Activated T-cell treated with anti-CD3 and anti-CD28 coated beads, Interleukin-2, amount 50 U/mL, for 72 hours (primary cell): ENCODE results near the gene FAM149B1. TPM values are rescaled to one million over a fixed set of nuclear protein-coding genes. Genes with fewer than 3 reads are reported as not detected.
A peak's percentile ranks its signal among the peaks of the same experiment; 100 is the strongest.

Experiments
- ATAC-seq, 2 donors: fragments of 150-1000 bp; cut with Tn5 transposase; replicated peaks in 1 of 2; 2 replicates each; pipeline ENCODE4 v1.10.0; 2021; ENCODE audit warnings: moderate library complexity in 2 of 2, mild to moderate bottlenecking in 1 of 2
- DNase-seq, 2 donors: peaks; one replicate each; pipeline ENCODE4 v3.0.0; 2021 to 2022; ENCODE audit warnings: mixed read lengths in 1 of 2
- H3K27ac Mint-ChIP-seq: one replicate; pipeline ENCODE4 v1.8.0; 2022; ENCODE audit warnings: mild to moderate bottlenecking, moderate library complexity, mixed read lengths
- H3K27me3 Mint-ChIP-seq: one replicate; pipeline ENCODE4 v1.8.0; 2022; ENCODE audit warnings: low read depth, mixed read lengths
- H3K36me3 Mint-ChIP-seq, 2 donors: one replicate each; pipeline ENCODE4 v1.8.0; 2022; ENCODE audit warnings: mixed read lengths in 2 of 2, mild to moderate bottlenecking in 1 of 2; ENCODE audit not compliant: insufficient read depth in 2 of 2
- H3K4me1 Mint-ChIP-seq: one replicate; pipeline ENCODE4 v1.8.0; 2022; ENCODE audit warnings: low read depth, mixed read lengths
- H3K4me3 Mint-ChIP-seq, 2 donors: one replicate each; pipeline ENCODE4 v1.8.0; 2022; ENCODE audit warnings: mild to moderate bottlenecking in 2 of 2, mixed read lengths in 2 of 2, moderate library complexity in 2 of 2
- H3K9me3 Mint-ChIP-seq, 2 donors: one replicate each; pipeline ENCODE4 v1.8.0; 2022; ENCODE audit warnings: mixed read lengths in 2 of 2
- total RNA-seq, 2 donors: library from RNA; stranded (reverse); gene quantifications; one replicate each; pipeline ENCODE4 v1.2.3, GENCODE V29; 2022

The FAM149B1 gene
- total RNA-seq, 2 donors from 2014 or later: 13.9 to 16.1 TPM

DNA sequence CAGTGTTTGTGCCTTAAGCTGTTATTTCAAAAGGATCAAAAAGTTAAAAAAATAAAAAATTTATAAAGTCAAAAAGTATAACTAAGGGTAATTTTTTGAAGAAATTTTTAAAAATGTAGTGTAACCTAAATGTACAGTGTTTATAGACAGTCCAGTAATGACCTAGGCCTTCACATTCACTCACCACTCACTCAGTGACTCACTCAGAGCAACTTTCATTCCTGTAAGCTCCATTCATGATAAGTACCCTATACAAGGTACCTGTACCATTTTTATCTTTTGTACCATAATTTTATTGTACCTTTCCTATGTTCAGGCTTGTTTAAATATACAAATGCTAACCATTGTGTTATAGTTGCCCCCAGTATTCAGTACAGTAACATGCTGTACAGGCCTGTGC, 57.6 kb downstream of the FAM149B1 start:
- DNase-seq (no peak), ATAC-seq (peak; percentile 74 to 77)
- no peaks in the 10 kb centered on the region for H3K9me3 Mint-ChIP-seq
- H3K36me3 Mint-ChIP-seq: no peaks in the 10 kb centered on the region
- peaks cover 10% of the 10 kb centered on the region for H3K4me1 Mint-ChIP-seq
- no peaks in the 10 kb centered on the region for H3K27me3 Mint-ChIP-seq
- no peak overlapping the region for H3K27ac Mint-ChIP-seq
- no peak overlapping the region for H3K4me3 Mint-ChIP-seq

DNA sequence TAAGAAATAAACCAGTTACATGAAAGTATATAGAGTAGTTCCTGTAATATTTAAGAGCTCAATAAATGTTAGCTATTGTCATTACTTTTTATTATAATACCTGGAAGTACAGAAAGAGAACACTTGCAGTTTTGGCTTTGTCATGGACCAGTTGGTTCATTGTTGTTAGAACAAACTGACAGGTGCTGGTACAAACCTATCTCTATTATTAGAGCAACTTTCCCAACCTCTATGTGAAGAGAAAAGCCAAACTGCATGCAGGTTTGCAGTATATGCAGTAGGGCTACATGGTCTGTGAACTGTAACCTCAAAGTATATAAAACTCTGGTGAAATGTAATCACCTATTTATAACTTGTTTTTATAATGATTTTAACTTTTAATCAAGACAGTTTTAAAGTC, 58.7 kb downstream of the FAM149B1 start:
- H3K4me1 Mint-ChIP-seq: peaks cover 10% of the 10 kb centered on the region
- ATAC-seq: no peak
- no peaks in the 10 kb centered on the region for H3K9me3 Mint-ChIP-seq
- no peaks in the 10 kb centered on the region for H3K27me3 Mint-ChIP-seq
- H3K4me3 Mint-ChIP-seq: no peak overlapping the region
- DNase-seq: no peak
- H3K36me3 Mint-ChIP-seq: no peaks in the 10 kb centered on the region
- no peak overlapping the region for H3K27ac Mint-ChIP-seq

DNA sequence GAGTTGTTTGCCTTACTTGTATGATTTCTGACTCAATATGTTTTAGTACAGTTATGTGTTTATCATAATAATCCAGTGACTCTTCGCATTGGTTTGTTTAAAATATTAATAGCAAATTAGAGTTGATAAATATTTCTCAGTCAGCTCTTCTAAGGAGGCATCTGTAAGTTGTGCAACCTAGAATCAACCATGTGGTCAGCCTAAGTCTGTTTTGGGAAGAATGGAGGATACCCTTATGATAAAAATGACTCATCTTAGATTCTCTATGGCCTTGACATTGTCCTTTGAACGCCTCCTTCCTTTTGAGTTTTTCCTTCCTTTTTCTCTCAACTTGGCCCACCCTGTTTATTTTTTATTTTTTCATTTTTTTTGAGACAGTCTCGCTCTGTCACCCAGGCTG, 60.3 kb downstream of the FAM149B1 start:
- Mint-ChIP-seq H3K9me3 (no peaks in the 10 kb centered on the region), H3K27ac (no peak overlapping the region), H3K27me3 (no peaks in the 10 kb centered on the region), H3K4me3 (no peak overlapping the region), H3K36me3 (peaks cover 2 to 4% of the 10 kb centered on the region in 2 donors), H3K4me1 (peaks cover 5% of the 10 kb centered on the region)
- ATAC-seq (no peak), DNase-seq (no peak)

DNA sequence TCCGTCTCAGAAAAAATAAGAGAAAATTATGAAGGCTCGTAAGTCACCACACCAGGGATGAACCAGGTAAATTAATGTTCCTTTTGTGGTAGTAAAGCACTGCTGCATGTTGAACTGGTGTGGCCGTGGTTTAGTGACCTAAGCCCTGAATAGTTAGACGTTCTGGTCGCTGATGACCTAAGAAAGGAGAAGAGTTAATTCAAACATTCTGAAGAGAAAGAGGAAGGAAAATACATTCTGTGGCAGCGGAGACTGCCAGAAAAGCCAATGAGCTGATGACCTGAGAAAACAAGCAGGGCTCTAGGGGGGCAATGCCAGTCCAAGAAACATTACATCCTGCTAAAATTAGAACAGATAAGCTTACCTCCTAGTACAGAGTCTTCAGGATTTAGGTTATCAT, 61.6 kb downstream of the FAM149B1 start:
- DNase-seq (no peak), ATAC-seq (no peak)
- Mint-ChIP-seq H3K27ac (peak overlapping the region; percentile 2), H3K36me3 (peaks cover 4 to 5% of the 10 kb centered on the region in 2 donors), H3K4me3 (no peak overlapping the region), H3K4me1 (peaks cover 5% of the 10 kb centered on the region), H3K27me3 (no peaks in the 10 kb centered on the region), H3K9me3 (no peaks in the 10 kb centered on the region)

DNA sequence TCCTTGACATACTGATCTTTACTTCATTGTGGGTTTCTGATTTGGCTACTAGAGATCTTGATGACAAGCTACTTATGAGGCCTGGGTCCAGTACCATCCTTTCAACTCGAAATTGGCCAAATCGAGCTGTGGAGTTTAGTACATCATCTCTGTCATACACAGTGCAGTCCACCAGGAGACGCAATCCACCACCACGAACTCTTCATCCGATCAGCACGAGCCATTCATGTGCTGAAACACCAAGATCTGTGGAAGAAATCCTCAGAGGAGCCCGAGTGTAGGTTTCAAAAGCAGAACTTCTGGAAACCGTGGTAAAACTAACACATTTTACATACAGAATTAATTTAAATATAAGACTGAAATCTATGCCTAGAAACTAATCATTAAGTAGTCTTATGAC, 65.0 kb downstream of the FAM149B1 start:
- Mint-ChIP-seq H3K27ac (no peak overlapping the region), H3K4me3 (no peak overlapping the region), H3K27me3 (no peaks in the 10 kb centered on the region), H3K36me3 (peaks cover 6 to 9% of the 10 kb centered on the region in 2 donors), H3K9me3 (no peaks in the 10 kb centered on the region), H3K4me1 (no peaks in the 10 kb centered on the region)
- DNase-seq (no peak), ATAC-seq (no peak)

DNA sequence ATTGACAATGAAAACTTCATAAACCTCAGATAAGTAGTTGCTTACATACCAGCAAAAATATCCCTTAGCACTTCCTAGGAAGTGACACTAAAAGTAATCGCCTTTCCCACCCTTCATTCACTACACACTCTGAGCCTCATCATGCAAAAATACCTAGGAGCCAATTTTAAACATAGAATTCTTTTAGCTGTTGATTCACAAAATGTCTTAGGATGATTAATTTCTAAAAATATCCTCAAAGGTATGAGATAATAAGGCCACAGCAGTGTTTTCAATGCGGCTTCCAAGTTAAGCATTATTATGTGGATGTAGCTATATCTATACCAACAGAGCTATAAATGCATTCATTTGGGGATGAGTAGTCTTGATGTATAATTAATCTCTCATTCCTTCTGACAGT, 66.0 kb downstream of the FAM149B1 start:
- H3K27me3 Mint-ChIP-seq: no peaks in the 10 kb centered on the region
- H3K36me3 Mint-ChIP-seq: peaks cover 6 to 9% of the 10 kb centered on the region in 2 donors
- ATAC-seq (no peak), DNase-seq (no peak)
- H3K4me1 Mint-ChIP-seq: no peaks in the 10 kb centered on the region
- H3K9me3 Mint-ChIP-seq: no peaks in the 10 kb centered on the region
- no peak overlapping the region for H3K4me3 Mint-ChIP-seq
- no peak overlapping the region for H3K27ac Mint-ChIP-seq

DNA sequence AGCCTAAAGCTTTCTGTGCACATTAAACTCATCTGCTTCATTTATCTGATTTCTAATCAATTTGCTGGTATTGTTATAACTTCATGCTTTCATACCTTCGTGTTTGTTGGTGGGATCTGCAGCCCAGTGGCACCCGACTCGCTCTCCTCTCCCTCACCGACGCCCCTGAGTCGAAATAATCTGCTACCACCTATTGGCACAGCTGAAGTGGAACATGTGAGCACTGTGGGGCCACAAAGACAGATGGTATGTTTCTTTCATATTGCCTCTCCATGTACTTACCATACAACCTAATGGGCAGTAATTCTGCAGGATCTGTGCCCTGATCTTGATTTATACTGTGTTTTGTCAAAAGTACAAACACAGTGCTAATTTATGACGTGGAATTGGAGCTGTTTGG, 66.8 kb downstream of the FAM149B1 start:
- no peak overlapping the region for H3K4me3 Mint-ChIP-seq
- H3K4me1 Mint-ChIP-seq: no peaks in the 10 kb centered on the region
- H3K36me3 Mint-ChIP-seq: peaks cover 6 to 9% of the 10 kb centered on the region in 2 donors
- no peaks in the 10 kb centered on the region for H3K27me3 Mint-ChIP-seq
- DNase-seq: no peak
- H3K27ac Mint-ChIP-seq: no peak overlapping the region
- no peaks in the 10 kb centered on the region for H3K9me3 Mint-ChIP-seq
- ATAC-seq: no peak

DNA sequence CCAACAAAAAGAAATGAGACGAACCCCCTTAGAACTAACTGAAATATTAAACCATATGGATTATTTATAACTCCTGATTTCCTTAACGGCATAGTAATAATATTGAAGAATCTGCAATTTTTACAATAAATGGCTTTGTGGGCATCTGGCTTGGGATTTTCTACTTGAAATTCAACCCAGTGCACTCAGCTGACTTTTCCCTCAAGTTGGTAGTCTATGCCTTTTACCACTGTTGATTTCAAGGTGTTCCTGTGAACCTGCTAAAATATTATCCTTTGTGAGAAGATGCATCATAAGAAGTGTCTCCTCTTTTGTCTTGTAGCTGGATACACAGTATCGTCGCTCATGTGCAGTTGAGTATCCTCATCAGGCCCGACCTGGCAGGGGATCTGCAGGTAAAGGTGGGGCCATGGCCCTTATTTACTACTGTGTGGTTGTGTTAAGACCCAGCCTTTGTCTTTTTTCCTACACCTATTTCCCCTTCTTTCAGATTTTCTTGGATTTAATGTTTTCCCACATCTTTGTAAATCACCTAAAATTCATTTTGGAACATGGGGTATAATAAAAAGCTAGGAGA, 71.2 kb downstream of the FAM149B1 start:
- Mint-ChIP-seq H3K36me3 (peaks cover 9 to 30% of the 10 kb centered on the region in 2 donors), H3K27ac (no peak overlapping the region), H3K4me1 (peaks cover 14% of the 10 kb centered on the region), H3K27me3 (no peaks in the 10 kb centered on the region), H3K4me3 (no peak overlapping the region), H3K9me3 (no peaks in the 10 kb centered on the region)
- ATAC-seq (no peak), DNase-seq (no peak)

DNA sequence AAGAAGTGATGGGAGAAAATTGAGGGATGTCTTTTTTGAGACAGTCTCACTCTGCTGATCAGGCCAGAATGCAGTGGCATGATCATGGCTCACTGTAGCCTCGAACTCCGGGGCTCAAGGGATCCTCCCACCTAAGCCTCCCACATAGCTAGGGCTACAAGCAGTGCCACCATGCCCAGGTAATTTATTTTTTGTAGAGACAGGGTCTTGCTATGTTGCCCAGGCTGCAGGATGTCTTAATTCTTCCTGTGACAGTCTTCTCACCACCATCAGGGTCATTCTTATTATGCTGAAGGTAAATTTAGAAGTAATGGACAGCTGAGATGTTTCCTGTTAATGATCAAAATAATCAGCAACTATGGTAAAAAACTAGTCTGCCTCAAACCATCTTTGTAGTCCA, 72.0 kb downstream of the FAM149B1 start:
- Mint-ChIP-seq H3K36me3 (peaks cover 10 to 32% of the 10 kb centered on the region in 2 donors), H3K9me3 (no peaks in the 10 kb centered on the region), H3K4me1 (peaks cover 22% of the 10 kb centered on the region), H3K27ac (no peak overlapping the region), H3K27me3 (no peaks in the 10 kb centered on the region), H3K4me3 (no peak overlapping the region)
- ATAC-seq (no peak), DNase-seq (no peak)

DNA sequence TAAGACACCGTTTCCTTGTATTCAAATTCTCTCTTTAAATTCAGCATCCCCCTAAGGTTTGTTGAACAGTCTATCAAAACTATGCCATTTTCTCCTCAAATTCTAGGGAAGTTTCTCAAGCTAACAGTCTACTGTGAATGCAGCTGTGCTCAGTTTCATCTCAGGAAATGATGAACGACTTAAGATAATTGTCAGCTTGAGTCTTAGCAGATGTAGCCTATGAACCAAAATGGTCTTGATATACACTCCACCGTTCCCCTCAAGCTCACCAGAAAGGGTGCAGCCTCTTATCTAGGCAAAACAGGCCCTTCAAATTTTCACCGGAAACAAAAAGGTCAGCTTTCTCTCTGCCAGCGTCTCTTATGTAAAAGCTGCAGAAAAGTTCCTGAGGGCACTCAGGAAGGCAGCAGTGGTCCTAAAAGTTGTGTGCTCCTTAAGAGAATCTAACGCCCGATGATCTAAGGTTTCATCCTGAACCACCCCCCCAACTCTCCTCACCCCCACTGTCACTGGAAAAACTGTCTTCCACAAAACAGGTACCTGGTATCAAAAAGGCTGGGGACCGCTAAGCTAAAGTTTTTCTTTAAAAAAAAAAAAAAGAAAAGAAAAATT, 77.1 kb downstream of the FAM149B1 start:
- Mint-ChIP-seq H3K4me1 (peaks cover 57% of the 10 kb centered on the region), H3K36me3 (peaks cover 17 to 51% of the 10 kb centered on the region in 2 donors), H3K9me3 (no peaks in the 10 kb centered on the region), H3K4me3 (peak overlapping the region; percentile 98 to 100), H3K27ac (peak overlapping the region; percentile 77), H3K27me3 (no peaks in the 10 kb centered on the region)
- ATAC-seq (no peak), DNase-seq (no peak)

DNA sequence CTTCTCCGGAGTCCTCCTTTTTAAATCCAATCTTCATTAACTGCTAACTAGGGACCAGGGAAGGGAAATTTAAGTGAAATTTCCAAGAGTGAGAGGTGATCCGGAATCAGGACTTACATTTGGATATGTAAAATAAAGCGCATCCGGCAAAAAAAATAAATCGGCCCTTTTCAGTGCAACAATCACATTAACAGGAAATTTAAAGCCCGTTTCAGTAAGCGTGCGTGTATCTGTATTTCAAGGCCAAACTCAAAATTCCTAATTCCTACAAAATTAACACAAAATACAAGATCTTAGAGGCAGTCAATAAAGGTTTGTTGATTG, 78.4 kb downstream of the FAM149B1 start:
- no peaks in the 10 kb centered on the region for H3K27me3 Mint-ChIP-seq
- no peaks in the 10 kb centered on the region for H3K9me3 Mint-ChIP-seq
- ATAC-seq (no peak), DNase-seq (no peak)
- peak overlapping the region; percentile 99 for H3K27ac Mint-ChIP-seq
- peaks cover 70% of the 10 kb centered on the region for H3K4me1 Mint-ChIP-seq
- H3K36me3 Mint-ChIP-seq: peaks cover 23 to 49% of the 10 kb centered on the region in 2 donors
- H3K4me3 Mint-ChIP-seq: peak overlapping the region; percentile 98 to 100

DNA sequence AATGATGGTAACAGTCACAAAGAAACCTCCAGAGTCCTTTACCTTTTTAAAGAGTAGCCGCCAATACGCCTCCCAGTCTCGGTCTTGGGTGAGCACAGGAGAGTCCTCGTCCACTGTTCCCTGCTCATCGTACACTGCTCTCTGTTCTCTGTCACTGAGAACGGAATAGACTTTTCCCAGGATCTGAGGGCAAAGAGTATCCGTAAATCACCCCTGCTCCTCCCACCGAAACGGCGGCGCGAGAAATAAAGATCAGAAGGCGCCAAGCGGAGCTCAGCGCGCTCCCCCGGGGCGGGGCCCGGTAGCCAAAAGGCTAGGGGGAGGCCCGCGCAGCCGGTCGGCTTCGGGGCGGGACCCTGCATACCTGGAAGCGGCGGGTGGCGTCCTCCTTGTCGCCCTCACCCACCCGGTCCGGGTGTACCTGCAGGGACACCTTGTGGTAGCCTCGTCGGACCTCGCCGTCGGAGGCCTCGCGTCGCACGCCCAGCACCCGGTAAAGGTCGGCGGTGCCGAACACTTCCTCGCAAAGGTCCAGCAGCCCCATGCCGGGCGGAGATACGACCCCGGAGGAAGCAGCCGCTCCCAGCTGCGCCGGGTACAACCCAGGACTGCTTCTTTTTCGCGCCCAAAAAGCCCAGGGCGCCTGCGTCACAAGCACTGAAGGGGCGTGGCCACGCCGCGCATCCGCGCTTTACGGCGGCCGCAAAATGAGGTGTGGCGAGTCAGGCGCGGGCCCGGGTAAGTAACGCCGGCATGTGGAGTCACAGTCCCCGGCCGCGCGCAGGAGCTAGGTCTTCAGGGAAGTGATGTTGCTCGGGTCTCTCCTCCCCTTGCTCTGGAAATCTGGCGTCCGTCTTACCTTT, 79.0 kb downstream of the FAM149B1 start, which contains the start of gene DNAJC9:
Gene DNAJC9, minus strand, starts transcription at position 610 of the 863 bp plus-strand sequence. Its CDS starts 66 bp downstream, at position 544.
- Mint-ChIP-seq H3K4me1 (peaks cover 76% of the 10 kb centered on the region), H3K36me3 (peaks cover 26 to 49% of the 10 kb centered on the region in 2 donors), H3K27ac (peak within 1 kb of the TSS; percentile 99), H3K27me3 (no peaks in the 10 kb centered on the region), H3K9me3 (no peaks in the 10 kb centered on the region), H3K4me3 (peak within 1 kb of the TSS; percentile 98 to 100)
- peak; percentile 92 to 95 for ATAC-seq
- DNase-seq: peak; percentile 97 to 98

DNA sequence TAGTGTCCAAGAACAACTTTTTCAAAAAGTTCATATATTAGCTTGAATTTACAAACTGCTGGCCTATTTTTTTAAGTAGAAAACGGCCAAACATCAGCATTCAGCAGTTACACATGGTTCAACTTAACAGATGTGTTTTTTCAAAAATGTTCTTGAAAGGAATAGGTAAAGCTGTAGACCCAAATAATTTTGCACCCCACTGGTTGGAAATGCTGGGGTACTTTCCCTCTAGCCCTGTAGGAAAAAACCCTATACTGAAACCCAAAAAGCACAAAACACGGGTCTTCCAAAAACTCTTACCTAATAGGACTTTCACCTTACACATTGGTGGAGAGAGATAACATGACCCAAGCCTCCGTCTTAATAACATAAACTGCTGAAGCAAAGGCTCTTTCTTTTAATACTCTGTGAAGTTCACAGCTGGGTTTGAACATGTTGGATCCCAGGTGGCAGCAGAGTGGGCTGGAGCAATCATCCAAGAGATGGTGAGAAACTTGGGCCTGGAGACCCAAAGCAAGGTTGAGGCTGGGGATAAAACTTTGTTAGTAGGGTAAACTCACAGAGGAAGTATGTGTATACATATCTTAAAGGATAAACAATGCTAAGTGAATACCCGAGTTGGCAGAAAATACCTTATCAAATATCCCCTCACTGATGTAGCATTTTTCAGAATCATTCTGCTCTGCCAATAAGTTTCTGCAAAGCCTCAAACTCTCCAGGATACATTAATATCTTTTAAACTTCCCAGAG, 79.8 kb downstream of the FAM149B1 start:
- ATAC-seq (no peak), DNase-seq (no peak)
- Mint-ChIP-seq H3K9me3 (no peaks in the 10 kb centered on the region), H3K36me3 (peaks cover 28 to 43% of the 10 kb centered on the region in 2 donors), H3K4me1 (peaks cover 76% of the 10 kb centered on the region), H3K27ac (peak overlapping the region; percentile 98), H3K4me3 (peak overlapping the region; percentile 98 to 100), H3K27me3 (no peaks in the 10 kb centered on the region)
